NCI-H187 treated with DMSO at 0.1 percent for 48 hours (cell line): ENCODE results near the gene IFT20.
"Not testable (repeated sequence)": the region's sequence is repeated elsewhere in the genome, so short reads cannot be mapped to it uniquely, and the experiment has no call there.

Experiments used
- DNase-seq: peaks from one replicate; lab custom pipeline; 2025; lab: John Stamatoyannopoulos, UW

IFT20 gene

GRCh38 chr17:28364665-28365363 is 29.5 kb upstream of the IFT20 start, which contains the start of gene SEBOX:
SEBOX (minus strand) TSS chr17:28365199; CDS start chr17:28365151, 48 bp downstream.
- no peak for DNase-seq

DNA sequence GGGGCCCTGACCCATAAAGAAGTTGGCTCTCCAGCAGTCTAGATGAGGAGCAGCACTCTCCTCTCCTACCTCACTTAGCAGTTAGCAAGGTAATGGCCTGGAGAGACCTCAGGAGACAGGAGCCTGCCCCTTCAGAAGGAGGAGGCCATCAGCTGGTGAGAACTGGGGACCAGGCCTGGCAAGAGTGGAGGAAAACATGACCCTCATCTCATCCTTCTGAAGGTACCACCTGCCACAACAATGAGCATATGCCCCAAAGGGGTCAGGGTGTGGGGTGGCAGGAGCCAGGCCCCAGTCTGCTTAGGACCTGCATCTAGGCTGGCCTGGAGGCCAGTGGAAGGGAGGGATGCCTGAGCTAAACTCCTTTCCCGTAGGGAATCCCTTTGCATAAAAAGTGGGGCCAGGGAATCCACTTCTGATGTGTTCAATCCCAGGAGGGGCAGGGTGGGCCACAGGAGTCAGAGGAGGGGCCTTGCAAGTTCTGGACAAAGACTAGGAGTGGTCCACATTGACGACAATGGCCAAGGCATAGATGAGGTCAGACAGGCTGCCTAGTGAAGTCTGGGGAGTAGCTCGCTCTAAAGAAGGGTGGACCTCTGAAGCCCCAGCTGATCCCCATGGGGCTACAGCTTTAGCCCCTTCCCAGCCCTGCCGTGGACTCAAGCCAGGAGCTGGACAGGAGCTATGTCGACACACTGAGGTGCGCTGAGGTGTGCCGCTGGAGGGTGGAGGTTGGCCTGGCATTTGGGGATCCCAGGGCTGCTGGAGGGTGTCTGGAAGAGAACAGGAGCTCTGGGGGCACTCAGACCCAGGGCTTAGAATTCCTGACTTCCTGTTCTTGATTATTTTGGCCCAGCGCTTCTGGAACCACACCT is 28.7 kb upstream of the IFT20 start:
- DNase-seq: no peak

GRCh38 chr17:28363186-28363585 is 27.9 kb upstream of the IFT20 start:
- DNase-seq: no peak

DNA sequence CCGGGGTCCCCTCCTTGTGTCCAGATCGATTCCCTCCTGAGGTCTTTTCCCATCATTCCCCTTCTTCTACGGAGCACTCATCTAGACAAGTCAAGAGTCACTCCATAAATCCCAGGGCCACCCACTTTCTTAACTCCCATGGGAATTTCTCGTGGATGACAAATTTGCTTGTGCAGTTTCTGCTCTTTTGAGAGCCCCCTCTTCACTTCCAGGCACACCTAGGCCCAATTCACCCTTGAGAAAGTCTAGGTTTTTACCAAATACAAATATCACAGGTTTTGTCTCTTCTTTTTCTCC is 22.6 kb upstream of the IFT20 start:
- no peak for DNase-seq

- DNase-seq: peak; percentile 36
These were observed 22.0 kb upstream of the IFT20 start, which contains the start of gene POLDIP2 for GRCh38 chr17:28357061-28357900. POLDIP2 (minus strand) TSS chr17:28357527; CDS start chr17:28357448, 79 bp downstream.

GRCh38 chr17:28350271-28350670 is 15.0 kb upstream of the IFT20 start:
- DNase-seq: no peak

DNA sequence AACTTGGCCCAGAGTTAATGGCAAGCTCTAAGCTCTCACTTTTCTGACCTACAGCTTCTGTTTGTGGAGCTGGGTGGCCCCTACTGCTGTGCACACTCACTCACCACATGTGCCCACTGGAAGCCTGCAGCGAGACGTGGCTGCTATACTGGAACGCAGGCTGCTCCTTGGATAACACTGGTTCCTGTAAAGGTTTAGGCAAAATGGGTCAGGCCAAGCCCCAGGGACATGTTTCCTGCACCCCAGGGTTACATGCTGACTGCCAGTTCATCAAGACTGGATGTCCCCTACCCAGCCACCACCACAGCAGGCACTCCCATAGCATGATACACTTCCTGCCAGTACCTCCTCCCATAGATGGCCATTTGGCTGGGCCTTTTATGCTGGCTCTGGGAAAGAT is 13.7 kb upstream of the IFT20 start:
- no peak for DNase-seq

GRCh38 chr17:28347261-28347891 is 12.1 kb upstream of the IFT20 start:
- no peak for DNase-seq

GRCh38 chr17:28346746-28347246 is 11.5 kb upstream of the IFT20 start:
- DNase-seq: no peak

GRCh38 chr17:28346199-28346580 is 10.9 kb upstream of the IFT20 start:
- DNase-seq: no peak

- no peak for DNase-seq
These were observed 10.3 kb upstream of the IFT20 start for GRCh38 chr17:28345419-28346198.

DNA sequence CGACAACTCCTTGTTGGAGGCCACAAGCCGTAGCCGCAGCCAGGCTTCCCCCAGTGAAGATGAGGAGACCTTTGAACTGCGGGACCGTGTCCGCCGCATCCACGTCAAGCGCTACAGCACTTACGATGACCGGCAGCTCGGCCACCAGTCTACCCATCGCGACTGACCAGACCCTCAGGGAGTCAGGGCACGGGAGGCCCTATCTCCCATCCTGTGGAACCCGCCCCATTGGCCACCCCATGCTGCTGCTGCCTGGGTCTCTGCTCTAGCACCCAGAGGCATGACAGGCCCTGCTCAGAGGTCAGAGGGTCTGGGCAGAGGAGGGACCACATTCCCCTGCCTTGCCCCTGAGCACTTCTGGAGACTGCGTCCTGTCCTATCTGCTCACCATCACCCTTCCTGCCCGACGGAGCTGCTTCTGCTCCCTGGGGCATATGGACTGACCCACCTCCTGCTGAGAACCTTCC is 9.2 kb upstream of the IFT20 start:
- DNase-seq: no peak

- DNase-seq: no peak
These were observed 8.7 kb upstream of the IFT20 start for GRCh38 chr17:28344011-28344410.

DNA sequence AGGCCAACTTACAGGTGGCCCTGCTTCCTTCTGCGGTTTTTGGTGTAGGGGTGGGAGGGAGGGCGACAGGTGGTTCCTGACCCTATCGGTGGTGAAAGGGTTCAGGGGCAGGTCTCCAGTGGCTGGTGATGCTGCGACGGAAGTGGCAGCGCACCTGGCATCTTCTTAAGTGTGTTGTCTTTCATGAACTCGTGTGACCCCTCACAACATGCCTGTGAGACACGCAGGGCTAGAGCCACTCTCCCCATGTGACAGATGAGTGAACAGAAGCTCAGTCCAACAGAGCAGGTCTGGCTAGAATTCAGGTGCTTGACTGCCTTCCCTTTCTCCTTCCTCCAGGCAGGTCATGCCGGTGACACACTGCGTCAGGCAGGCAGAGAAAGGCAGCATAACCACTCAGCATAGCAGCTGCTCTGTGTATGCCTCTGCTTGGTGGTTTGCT is 8.2 kb upstream of the IFT20 start:
- DNase-seq: no peak

GRCh38 chr17:28342313-28342712 is 7.0 kb upstream of the IFT20 start:
- DNase-seq: no peak

DNA sequence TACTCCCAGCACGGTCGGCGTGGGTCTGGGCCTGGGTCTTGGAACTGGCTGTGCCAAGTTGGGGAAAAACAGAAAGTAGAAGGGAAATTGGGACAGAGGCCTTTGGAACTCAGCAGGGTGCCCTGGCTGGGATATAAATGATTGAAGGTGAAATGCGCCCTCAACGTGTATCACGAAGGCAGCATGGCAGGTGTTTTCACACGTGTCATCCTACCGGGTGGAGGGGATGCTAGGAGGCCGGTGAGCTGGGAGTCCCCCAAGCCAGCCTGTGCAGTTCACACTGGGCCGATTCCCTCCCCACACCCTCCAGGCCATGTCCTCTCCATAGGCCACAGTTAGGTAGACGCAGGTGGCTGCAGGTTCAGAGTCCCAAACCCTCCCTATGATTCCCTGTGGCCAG is 6.2 kb upstream of the IFT20 start:
- DNase-seq: no peak

DNA sequence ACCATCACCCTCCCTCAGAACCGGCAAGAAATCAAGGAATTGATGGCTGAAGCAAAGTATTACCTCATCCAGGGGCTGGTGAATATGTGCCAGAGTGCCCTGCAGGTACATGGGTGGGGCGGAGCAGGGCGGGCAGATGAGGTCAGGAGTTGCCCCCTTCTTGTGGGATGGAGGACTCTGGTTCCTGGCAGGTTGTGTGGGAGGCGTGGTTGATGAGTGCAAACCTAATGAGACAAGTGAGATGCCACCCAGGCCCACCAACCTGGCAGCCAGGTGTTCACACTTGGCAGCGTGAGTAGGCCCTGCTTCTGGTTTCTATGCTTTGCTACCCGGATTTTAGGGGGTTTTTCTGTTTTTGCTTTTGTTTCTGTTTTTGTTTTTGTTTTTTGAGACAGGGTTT is 5.1 kb upstream of the IFT20 start:
- DNase-seq: no peak

DNA sequence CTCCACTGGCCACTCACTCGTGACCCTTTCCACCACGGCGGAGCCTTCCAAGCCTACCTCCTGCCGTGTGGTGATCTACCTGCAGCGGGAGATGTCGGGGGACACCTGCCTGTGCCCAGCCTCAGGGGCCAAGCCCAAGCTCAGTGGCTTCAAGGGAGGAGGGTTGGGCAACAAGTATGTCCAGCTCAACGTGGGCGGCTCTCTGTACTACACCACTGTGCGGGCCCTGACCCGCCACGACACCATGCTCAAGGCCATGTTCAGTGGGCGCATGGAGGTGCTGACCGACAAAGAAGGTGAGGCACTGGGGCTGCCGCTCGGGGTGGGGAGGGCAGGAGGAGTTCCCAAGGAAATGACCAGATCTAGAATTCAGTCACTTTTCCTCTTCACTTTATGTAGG is 4.2 kb upstream of the IFT20 start:
- no peak for DNase-seq

DNA sequence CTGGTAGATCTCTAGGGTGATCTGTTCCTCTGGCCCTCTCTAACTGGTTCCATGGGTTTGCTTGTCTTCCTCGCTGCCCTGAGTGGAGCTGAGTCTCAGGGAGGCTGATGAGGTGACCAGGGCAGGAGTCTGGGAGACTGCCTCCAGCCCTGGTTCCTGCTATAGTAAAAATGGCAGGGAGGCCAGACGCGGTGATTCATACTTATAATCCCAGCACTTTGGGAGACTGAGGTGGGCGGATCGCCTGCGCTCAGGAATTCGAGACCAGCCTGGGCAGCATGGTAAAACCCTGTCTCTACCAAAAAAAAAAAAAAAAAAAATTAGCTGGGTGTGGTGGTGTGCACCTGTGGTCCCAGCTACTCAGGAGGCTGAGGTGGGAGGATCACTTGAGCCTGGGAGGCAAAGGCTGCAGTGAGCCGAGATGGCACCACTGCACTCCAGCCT is 3.5 kb upstream of the IFT20 start:
- DNase-seq: not testable (repeated sequence)

- no peak for DNase-seq
These were observed 2.9 kb upstream of the IFT20 start for GRCh38 chr17:28338056-28338768.
